ENCODE data around the gene ING3.

ING3 gene

GRCh38 chr7:121005996-121006584, 55.5 kb downstream of the ING3 start:
- no peak overlapping the region for H3K27ac ChIP-seq
- no peak overlapping the region for H3K4me2 ChIP-seq
- H3K4me1 ChIP-seq (ENCODE audit: low read depth, poor library complexity, severe bottlenecking): no peaks in the 10 kb centered on the region

GRCh38 chr7:121006711-121007315, 56.2 kb downstream of the ING3 start:
- no peak overlapping the region for H3K4me2 ChIP-seq
- H3K4me3 ChIP-seq (IDR thresholded peaks at IDR 0.05; ENCODE audit: insufficient read depth, low read depth, low read length): no peak overlapping the region
- no peaks in the 10 kb centered on the region for H3K4me1 ChIP-seq (ENCODE audit: low read depth, poor library complexity, severe bottlenecking)
- H3K27me3 ChIP-seq (ENCODE audit: insufficient read depth, low read depth): no peaks in the 10 kb centered on the region
- no peak overlapping the region for H3K27ac ChIP-seq
- no peaks in the 10 kb centered on the region for H3K79me2 ChIP-seq (ENCODE audit: insufficient read depth, low read depth)
- no peak for TF ChIP-seq CTCF (conservative IDR thresholded peaks at IDR 0.05; ENCODE audit: low read depth, low read length)
- no peaks in the 10 kb centered on the region for H3K36me3 ChIP-seq (ENCODE audit: insufficient read depth)
- H2AFZ ChIP-seq (ENCODE audit: low read depth): no peak overlapping the region
- H3K9ac ChIP-seq: no peak overlapping the region
- no peaks in the 10 kb centered on the region for H4K20me1 ChIP-seq (ENCODE audit: insufficient read depth)

More at GRCh38 chr7:121005996-121006584, 55.5 kb downstream of the ING3 start:
- Histone ChIP-seq H3K79me2 (ENCODE audit: insufficient read depth, low read depth) (no peaks in the 10 kb centered on the region), H3K27me3 (ENCODE audit: insufficient read depth, low read depth) (no peaks in the 10 kb centered on the region), H3K4me3 (IDR thresholded peaks at IDR 0.05; ENCODE audit: insufficient read depth, low read depth, low read length) (no peak overlapping the region), H4K20me1 (ENCODE audit: insufficient read depth) (no peaks in the 10 kb centered on the region), H3K9ac (no peak overlapping the region), H2AFZ (ENCODE audit: low read depth) (no peak overlapping the region), H3K36me3 (ENCODE audit: insufficient read depth) (no peaks in the 10 kb centered on the region)
- no peak for TF ChIP-seq CTCF (conservative IDR thresholded peaks at IDR 0.05; ENCODE audit: low read depth, low read length)

GRCh38 chr7:121008816-121009215, 58.2 kb downstream of the ING3 start:
- no peak overlapping the region for H2AFZ ChIP-seq (ENCODE audit: low read depth)
- no peaks in the 10 kb centered on the region for H3K36me3 ChIP-seq (ENCODE audit: insufficient read depth)
- no peaks in the 10 kb centered on the region for H4K20me1 ChIP-seq (ENCODE audit: insufficient read depth)
- no peaks in the 10 kb centered on the region for H3K4me1 ChIP-seq (ENCODE audit: low read depth, poor library complexity, severe bottlenecking)
- no peak overlapping the region for H3K9ac ChIP-seq
- H3K4me3 ChIP-seq (IDR thresholded peaks at IDR 0.05; ENCODE audit: insufficient read depth, low read depth, low read length): no peak overlapping the region
- TF ChIP-seq CTCF (conservative IDR thresholded peaks at IDR 0.05; ENCODE audit: low read depth, low read length): no peak
- no peak overlapping the region for H3K27ac ChIP-seq
- no peaks in the 10 kb centered on the region for H3K79me2 ChIP-seq (ENCODE audit: insufficient read depth, low read depth)
- H3K27me3 ChIP-seq (ENCODE audit: insufficient read depth, low read depth): no peaks in the 10 kb centered on the region
- no peak overlapping the region for H3K4me2 ChIP-seq

- no peaks in the 10 kb centered on the region for H3K27me3 ChIP-seq (ENCODE audit: insufficient read depth, low read depth)
- no peak overlapping the region for H3K9ac ChIP-seq
- no peaks in the 10 kb centered on the region for H4K20me1 ChIP-seq (ENCODE audit: insufficient read depth)
- TF ChIP-seq CTCF (conservative IDR thresholded peaks at IDR 0.05; ENCODE audit: low read depth, low read length): no peak
- no peaks in the 10 kb centered on the region for H3K79me2 ChIP-seq (ENCODE audit: insufficient read depth, low read depth)
- H3K36me3 ChIP-seq (ENCODE audit: insufficient read depth): no peaks in the 10 kb centered on the region
- no peak overlapping the region for H2AFZ ChIP-seq (ENCODE audit: low read depth)
- no peak overlapping the region for H3K4me2 ChIP-seq
- H3K4me1 ChIP-seq (ENCODE audit: low read depth, poor library complexity, severe bottlenecking): no peaks in the 10 kb centered on the region
- no peak overlapping the region for H3K27ac ChIP-seq
- no peak overlapping the region for H3K4me3 ChIP-seq (IDR thresholded peaks at IDR 0.05; ENCODE audit: insufficient read depth, low read depth, low read length)
Observed at GRCh38 chr7:121011401-121011800, 60.8 kb downstream of the ING3 start.

Data from KMS-11 (cell line).